ENCODE data around the gene RALBP1.

The RALBP1 gene

DNA sequence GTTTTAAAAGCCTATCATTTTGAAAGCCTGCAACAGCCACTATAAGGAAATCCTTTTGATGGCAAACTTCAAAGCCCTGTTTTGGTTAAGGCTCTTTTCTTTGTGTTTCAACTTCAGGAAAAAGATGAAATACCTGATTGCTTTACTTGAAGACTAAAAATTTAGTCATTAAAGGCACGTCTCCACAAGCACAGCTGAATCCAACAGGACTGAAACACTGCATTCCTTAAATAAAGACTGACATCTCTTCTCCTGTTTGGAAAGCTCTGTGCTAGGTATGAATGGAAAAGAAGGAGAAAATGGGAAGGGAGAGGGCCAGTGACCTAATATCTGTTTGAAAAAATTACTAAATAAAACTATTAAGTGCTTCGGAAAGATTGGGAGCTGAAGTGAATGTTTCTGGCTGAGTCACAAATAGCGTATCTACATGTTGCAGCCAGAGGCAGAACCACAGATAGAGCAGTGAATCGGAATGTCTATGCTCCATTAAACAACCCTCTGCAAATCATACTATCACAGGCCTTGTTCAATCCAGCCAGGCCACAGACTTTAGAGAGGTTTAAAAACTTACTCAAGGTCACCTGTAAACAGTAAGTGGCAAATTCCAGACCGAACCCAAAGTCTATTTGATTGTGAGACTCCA lies 21.1 kb upstream of the RALBP1 start:
- no peak for DNase-seq (ENCODE audit: extremely low read depth, low read depth)
- TF ChIP-seq, protein P1, sequence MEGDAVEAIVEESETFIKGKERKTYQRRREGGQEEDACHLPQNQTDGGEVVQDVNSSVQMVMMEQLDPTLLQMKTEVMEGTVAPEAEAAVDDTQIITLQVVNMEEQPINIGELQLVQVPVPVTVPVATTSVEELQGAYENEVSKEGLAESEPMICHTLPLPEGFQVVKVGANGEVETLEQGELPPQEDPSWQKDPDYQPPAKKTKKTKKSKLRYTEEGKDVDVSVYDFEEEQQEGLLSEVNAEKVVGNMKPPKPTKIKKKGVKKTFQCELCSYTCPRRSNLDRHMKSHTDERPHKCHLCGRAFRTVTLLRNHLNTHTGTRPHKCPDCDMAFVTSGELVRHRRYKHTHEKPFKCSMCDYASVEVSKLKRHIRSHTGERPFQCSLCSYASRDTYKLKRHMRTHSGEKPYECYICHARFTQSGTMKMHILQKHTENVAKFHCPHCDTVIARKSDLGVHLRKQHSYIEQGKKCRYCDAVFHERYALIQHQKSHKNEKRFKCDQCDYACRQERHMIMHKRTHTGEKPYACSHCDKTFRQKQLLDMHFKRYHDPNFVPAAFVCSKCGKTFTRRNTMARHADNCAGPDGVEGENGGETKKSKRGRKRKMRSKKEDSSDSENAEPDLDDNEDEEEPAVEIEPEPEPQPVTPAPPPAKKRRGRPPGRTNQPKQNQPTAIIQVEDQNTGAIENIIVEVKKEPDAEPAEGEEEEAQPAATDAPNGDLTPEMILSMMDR (IDR thresholded peaks at IDR 0.05; ENCODE audit: low read depth, low read length, missing control alignments), result no peak
- H3K4me3 ChIP-seq (replicated peaks; ENCODE audit: low read depth, low read length), result no peak overlapping the region

- TF ChIP-seq, protein P1 (IDR thresholded peaks at IDR 0.05; ENCODE audit: low read depth, low read length, missing control alignments), result no peak
- H3K4me3 ChIP-seq (replicated peaks; ENCODE audit: low read depth, low read length), result no peak overlapping the region
- DNase-seq (ENCODE audit: extremely low read depth, low read depth), result no peak
Measured at GRCh38 chr18:9455718-9456511, 19.4 kb upstream of the RALBP1 start.

DNA sequence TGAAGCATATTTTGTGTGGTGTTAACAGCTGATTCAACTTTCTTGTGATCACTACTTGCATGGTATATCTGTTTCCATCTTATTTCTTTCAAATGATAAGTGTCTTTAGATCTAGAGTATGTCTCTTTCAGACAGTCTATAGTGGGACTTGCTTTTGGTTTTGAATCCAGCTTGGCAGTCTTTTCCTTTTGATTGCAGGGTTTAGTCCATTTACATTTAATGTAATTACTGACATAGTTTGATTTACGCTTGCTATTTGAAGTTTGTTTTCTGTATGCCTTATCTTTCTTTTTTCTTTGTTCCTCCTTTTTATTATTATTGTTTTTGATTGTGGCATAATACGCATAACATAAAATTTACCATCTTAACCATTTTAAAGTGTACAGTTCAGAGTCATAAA lies 9.2 kb upstream of the RALBP1 start:
- TF ChIP-seq, protein P1 (IDR thresholded peaks at IDR 0.05; ENCODE audit: low read depth, low read length, missing control alignments), result no peak
- no peak overlapping the region for H3K4me3 ChIP-seq (replicated peaks; ENCODE audit: low read depth, low read length)
- DNase-seq (ENCODE audit: extremely low read depth, low read depth), result no peak

DNA sequence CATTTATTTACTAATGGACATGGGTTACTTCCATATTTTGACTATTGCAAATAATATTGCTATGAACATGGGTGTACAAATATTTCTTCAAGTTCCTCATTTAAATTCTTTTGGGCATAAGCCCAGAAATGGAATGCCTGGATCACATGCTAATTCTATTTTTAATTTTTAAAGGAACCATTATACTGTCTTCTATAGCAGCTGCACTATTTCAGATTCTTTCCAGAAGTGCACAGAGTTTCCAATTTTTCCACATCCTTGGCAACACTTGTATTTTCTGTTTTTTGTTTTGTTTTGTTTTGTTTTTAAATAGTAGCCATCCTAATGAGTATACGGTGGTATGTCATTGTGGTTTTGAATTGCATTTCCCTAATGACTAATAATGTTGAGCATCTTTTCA lies 8.5 kb upstream of the RALBP1 start:
- H3K4me3 ChIP-seq (replicated peaks; ENCODE audit: low read depth, low read length), result no peak overlapping the region
- TF ChIP-seq, protein P1 (IDR thresholded peaks at IDR 0.05; ENCODE audit: low read depth, low read length, missing control alignments), result no peak
- no peak for DNase-seq (ENCODE audit: extremely low read depth, low read depth)

- TF ChIP-seq, protein P1 (IDR thresholded peaks at IDR 0.05; ENCODE audit: low read depth, low read length, missing control alignments), result no peak
- H3K4me3 ChIP-seq (replicated peaks; ENCODE audit: low read depth, low read length), result no peak overlapping the region
- no peak for DNase-seq (ENCODE audit: extremely low read depth, low read depth)
Measured at GRCh38 chr18:9468998-9469397, 6.3 kb upstream of the RALBP1 start.

DNA sequence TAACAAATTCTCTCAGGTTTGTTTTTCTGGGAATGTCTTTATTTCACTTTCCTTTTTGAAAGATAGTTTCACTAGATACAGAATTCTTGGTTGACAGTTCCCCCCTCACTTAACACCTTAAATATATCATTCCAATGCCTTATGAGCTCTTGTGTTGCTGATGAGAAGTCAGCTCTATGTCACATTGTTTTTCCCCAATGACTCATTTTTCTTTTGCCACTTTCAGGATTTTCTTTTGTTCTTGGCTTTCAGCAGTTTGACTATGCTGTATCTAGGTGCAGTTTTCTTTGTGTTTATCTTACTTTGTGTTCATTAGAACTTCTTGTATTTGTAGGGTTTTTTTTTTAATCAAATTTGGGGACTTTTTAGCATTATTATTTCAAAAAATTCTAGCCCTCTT lies 5.6 kb upstream of the RALBP1 start:
- DNase-seq (ENCODE audit: extremely low read depth, low read depth), result no peak
- TF ChIP-seq, protein P1 (IDR thresholded peaks at IDR 0.05; ENCODE audit: low read depth, low read length, missing control alignments), result no peak
- no peak overlapping the region for H3K4me3 ChIP-seq (replicated peaks; ENCODE audit: low read depth, low read length)

All from HFF-Myc (cell line).